ENCODE results near the gene FLACC1. TPM values are rescaled to one million over a fixed set of nuclear protein-coding genes. Genes with fewer than 3 reads are reported as not detected.

The FLACC1 gene
- total and polyA plus RNA-seq, 9 of the 15 experiments (the other 6 are each of a cell fraction or from before 2014, with no cell fraction given) = 0.07 to 0.68 (median 0.22) TPM; not detected in 2

- no peak for TF ChIP-seq ZNF318 (IDR thresholded peaks at IDR 0.05; ENCODE audit: borderline replicate concordance in 1 of 2, low read depth in 1 of 2)
- TF ChIP-seq USF2 (CRISPR knock-in tag; IDR thresholded peaks at IDR 0.05) = no peak
- TF ChIP-seq HMBOX1 (IDR thresholded peaks at IDR 0.05) = peak; percentile 84
- no peak for TF ChIP-seq NFXL1 (CRISPR knock-in tag; IDR thresholded peaks at IDR 0.05)
- no peak for TF ChIP-seq PHF8 (IDR thresholded peaks at IDR 0.05; ENCODE audit: borderline replicate concordance, low read length)
- no peak; the same call in 1 of the 2 replicates for TF ChIP-seq VEZF1 (CRISPR knock-in tag; IDR thresholded peaks at IDR 0.05)
- TF ChIP-seq MBD2 (IDR thresholded peaks at IDR 0.05; ENCODE audit: borderline replicate concordance, low read depth) = no peak
- TF ChIP-seq ARID1B (IDR thresholded peaks at IDR 0.05) = peak; percentile 70
- TF ChIP-seq CAMTA2 (CRISPR knock-in tag; conservative IDR thresholded peaks at IDR 0.05) = no peak
- TF ChIP-seq SREBF1 (IDR thresholded peaks at IDR 0.05; ENCODE audit: borderline replicate concordance, low read depth, low read length) = no peak
- no peak for TF ChIP-seq C11orf30 (IDR thresholded peaks at IDR 0.05; ENCODE audit: low read depth)
- peak; percentile 47; the same call in 1 of the 2 replicates for TF ChIP-seq SMAD4 (CRISPR knock-in tag; conservative IDR thresholded peaks at IDR 0.05)
- TF ChIP-seq MYC (IDR thresholded peaks at IDR 0.05; ENCODE audit: low read depth, low read length) = peak; percentile 32; the same call in 1 of the 2 replicates
- TF ChIP-seq MYC (CRISPR knock-in tag; IDR thresholded peaks at IDR 0.05; ENCODE audit: borderline replicate concordance, low read depth) = no peak
Observed at GRCh38 chr2:201406077-201406662, 49.0 kb upstream of the FLACC1 start (continued).
